Large intestine (tissue), 3 donors: ENCODE measurements around the gene CCR5AS.
A peak's percentile ranks its signal among the peaks of the same experiment; 100 is the strongest.

ENCODE experiments used
- DNase-seq, 2 donors: peaks; one replicate each; pipeline versions ENCODE4 v3.0.0 to v3.0.0-alpha.2; 2013
- H3K27ac ChIP-seq: one replicate; pipeline ENCODE4 v1.5.1; 2013; ENCODE audit warnings: low read length
- H3K27me3 ChIP-seq: 2 replicates; pipeline ENCODE4 v1.6.1; 2013; ENCODE audit warnings: low read length; ENCODE audit not compliant: control insufficient read depth, insufficient read depth
- H3K36me3 ChIP-seq: 2 replicates; pipeline ENCODE4 v1.6.1; 2013; ENCODE audit warnings: low read length; ENCODE audit not compliant: control insufficient read depth, insufficient read depth
- H3K4me1 ChIP-seq: one replicate; pipeline ENCODE4 v1.6.1; 2013; ENCODE audit warnings: low read length; ENCODE audit not compliant: control insufficient read depth, insufficient read depth
- H3K4me3 ChIP-seq: one replicate; pipeline ENCODE4 v1.5.1; 2013; ENCODE audit warnings: low read length
- H3K9me3 ChIP-seq: one replicate; pipeline ENCODE4 v1.6.1; 2013; ENCODE audit warnings: mild to moderate bottlenecking, low read depth, low read length, moderate library complexity; ENCODE audit not compliant: control insufficient read depth
- WGBS: methylation state at CpG from one replicate; pipeline ENCODE4 v1.1.5; 2013; ENCODE audit warnings: low lambda C conversion rate; ENCODE audit not compliant: insufficient coverage; 5-methylcytosine and 5-hydroxymethylcytosine counted together

Gene CCR5AS

GRCh38 chr3:46378426-46378942 lies 28.4 kb downstream of the CCR5AS start:
- no peak overlapping the region for H3K27ac ChIP-seq
- H3K36me3 ChIP-seq: no peaks in the 10 kb centered on the region
- H3K4me3 ChIP-seq: no peak overlapping the region
- peak; percentile 41 to 45 for DNase-seq
- H3K27me3 ChIP-seq: peaks cover 13% of the 10 kb centered on the region
- no peaks in the 10 kb centered on the region for H3K4me1 ChIP-seq
- H3K9me3 ChIP-seq: no peaks in the 10 kb centered on the region
- WGBS: no CpG with 5 or more reads among the region's 8 CpGs

GRCh38 chr3:46375814-46376213 lies 31.1 kb downstream of the CCR5AS start:
- no peak overlapping the region for H3K27ac ChIP-seq
- no peak for DNase-seq
- no peaks in the 10 kb centered on the region for H3K4me1 ChIP-seq
- no peaks in the 10 kb centered on the region for H3K36me3 ChIP-seq
- H3K27me3 ChIP-seq: peaks cover 13% of the 10 kb centered on the region
- H3K4me3 ChIP-seq: no peak overlapping the region
- no peaks in the 10 kb centered on the region for H3K9me3 ChIP-seq
- WGBS: no CpG with 5 or more reads among the region's 2 CpGs

- no peak for DNase-seq
- WGBS: no CpG with 5 or more reads among the region's 2 CpGs
- Histone ChIP-seq H3K36me3 (no peaks in the 10 kb centered on the region), H3K27me3 (peaks cover 13% of the 10 kb centered on the region), H3K4me1 (no peaks in the 10 kb centered on the region), H3K9me3 (no peaks in the 10 kb centered on the region), H3K4me3 (no peak overlapping the region), H3K27ac (no peak overlapping the region)
These were observed 31.6 kb downstream of the CCR5AS start for GRCh38 chr3:46375218-46375617.

- no peaks in the 10 kb centered on the region for H3K36me3 ChIP-seq
- WGBS: 95% methylated on average over 3 of the region's 3 CpGs
- peaks cover 13% of the 10 kb centered on the region for H3K27me3 ChIP-seq
- no peak overlapping the region for H3K27ac ChIP-seq
- DNase-seq: no peak
- H3K4me1 ChIP-seq: no peaks in the 10 kb centered on the region
- H3K9me3 ChIP-seq: no peaks in the 10 kb centered on the region
- no peak overlapping the region for H3K4me3 ChIP-seq
These were observed 32.1 kb downstream of the CCR5AS start for GRCh38 chr3:46374755-46375154.

GRCh38 chr3:46372492-46373359 lies 34.1 kb downstream of the CCR5AS start:
- no peaks in the 10 kb centered on the region for H3K4me1 ChIP-seq
- no peak overlapping the region for H3K27ac ChIP-seq
- no peak overlapping the region for H3K4me3 ChIP-seq
- peaks cover 13% of the 10 kb centered on the region for H3K27me3 ChIP-seq
- no peaks in the 10 kb centered on the region for H3K9me3 ChIP-seq
- 67% methylated on average over 1 of the region's 9 CpGs for WGBS
- DNase-seq: no peak
- no peaks in the 10 kb centered on the region for H3K36me3 ChIP-seq

GRCh38 chr3:46371519-46372340 lies 35.1 kb downstream of the CCR5AS start:
- no CpG with 5 or more reads among the region's 10 CpGs for WGBS
- Histone ChIP-seq H3K4me3 (no peak overlapping the region), H3K4me1 (no peaks in the 10 kb centered on the region), H3K36me3 (no peaks in the 10 kb centered on the region), H3K27ac (no peak overlapping the region), H3K27me3 (peaks cover 13% of the 10 kb centered on the region), H3K9me3 (no peaks in the 10 kb centered on the region)
- DNase-seq: no peak

- Histone ChIP-seq H3K4me1 (no peaks in the 10 kb centered on the region), H3K36me3 (no peaks in the 10 kb centered on the region), H3K27ac (no peak within 1 kb of the TSS), H3K9me3 (no peaks in the 10 kb centered on the region), H3K4me3 (no peak within 1 kb of the TSS), H3K27me3 (peaks cover 13% of the 10 kb centered on the region)
- 41% methylated on average over 4 of the region's 5 CpGs for WGBS
- DNase-seq: no peak
These were observed 35.9 kb downstream of the CCR5AS start, which contains the start of gene CCR5 for GRCh38 chr3:46370839-46371518. CCR5 (plus strand) TSS chr3:46370946; CDS start chr3:46372903, 1,957 bp downstream.

GRCh38 chr3:46369675-46370132 lies 37.2 kb downstream of the CCR5AS start:
- Histone ChIP-seq H3K4me1 (no peaks in the 10 kb centered on the region), H3K27ac (no peak overlapping the region), H3K27me3 (peaks cover 6% of the 10 kb centered on the region), H3K36me3 (no peaks in the 10 kb centered on the region), H3K9me3 (no peaks in the 10 kb centered on the region), H3K4me3 (no peak overlapping the region)
- WGBS: 0% methylated on average over 1 of the region's 6 CpGs
- no peak for DNase-seq

GRCh38 chr3:46369151-46369550 lies 37.7 kb downstream of the CCR5AS start:
- no peaks in the 10 kb centered on the region for H3K36me3 ChIP-seq
- DNase-seq: no peak
- H3K4me3 ChIP-seq: no peak overlapping the region
- H3K4me1 ChIP-seq: no peaks in the 10 kb centered on the region
- H3K27me3 ChIP-seq: peaks cover 3% of the 10 kb centered on the region
- H3K27ac ChIP-seq: no peak overlapping the region
- WGBS: no CpG with 5 or more reads among the region's 4 CpGs
- no peaks in the 10 kb centered on the region for H3K9me3 ChIP-seq

- Histone ChIP-seq H3K27ac (no peak overlapping the region), H3K9me3 (no peaks in the 10 kb centered on the region), H3K36me3 (no peaks in the 10 kb centered on the region), H3K4me1 (no peaks in the 10 kb centered on the region), H3K4me3 (no peak overlapping the region), H3K27me3 (no peaks in the 10 kb centered on the region)
- no CpG with 5 or more reads among the region's 7 CpGs for WGBS
- peak; percentile 27 to 29 for DNase-seq
These were observed 38.3 kb downstream of the CCR5AS start for GRCh38 chr3:46368569-46368968.
